ENCODE data around the gene JUP. TPM values are rescaled to one million over a fixed set of nuclear protein-coding genes. Genes with fewer than 3 reads are reported as not detected.

Gene JUP
- total RNA-seq, 2 donors from 2014 or later: 317 to 353 TPM

DNA sequence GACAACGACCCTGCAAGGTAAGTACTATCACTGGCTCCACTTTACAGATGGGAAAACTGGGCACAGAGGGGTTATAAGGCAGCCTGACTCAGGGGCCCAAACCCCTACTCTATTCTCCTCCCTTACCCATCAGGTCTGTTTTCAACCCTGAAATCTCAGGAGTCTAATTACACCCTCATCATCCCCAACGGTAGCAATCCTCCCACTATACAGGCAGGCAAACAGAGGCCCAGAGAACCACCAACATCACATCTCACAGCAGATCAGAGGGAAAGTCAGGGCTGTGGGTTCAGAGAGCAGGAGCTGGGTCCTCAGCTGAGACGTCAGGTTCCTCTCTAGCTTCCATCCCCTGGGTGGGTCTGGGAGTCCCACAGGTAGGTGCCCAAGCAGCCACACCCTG lies 16.5 kb downstream of the JUP start:
- Histone ChIP-seq H3K36me3 (peaks cover 19% of the 10 kb centered on the region), H3K4me3 (no peak overlapping the region), H3K27ac (no peak overlapping the region), H3K27me3 (no peaks in the 10 kb centered on the region), H3K9me3 (no peaks in the 10 kb centered on the region), H3K9ac (ENCODE audit: low read depth in 2 of 2, low read length in 2 of 2) (no peak overlapping the region), H3K4me1 (peaks cover 34% of the 10 kb centered on the region)
- intact Hi-C loops (cut with DNase I): no loop called here
- no peak for DNase-seq
- TF ChIP-seq, protein P1, sequence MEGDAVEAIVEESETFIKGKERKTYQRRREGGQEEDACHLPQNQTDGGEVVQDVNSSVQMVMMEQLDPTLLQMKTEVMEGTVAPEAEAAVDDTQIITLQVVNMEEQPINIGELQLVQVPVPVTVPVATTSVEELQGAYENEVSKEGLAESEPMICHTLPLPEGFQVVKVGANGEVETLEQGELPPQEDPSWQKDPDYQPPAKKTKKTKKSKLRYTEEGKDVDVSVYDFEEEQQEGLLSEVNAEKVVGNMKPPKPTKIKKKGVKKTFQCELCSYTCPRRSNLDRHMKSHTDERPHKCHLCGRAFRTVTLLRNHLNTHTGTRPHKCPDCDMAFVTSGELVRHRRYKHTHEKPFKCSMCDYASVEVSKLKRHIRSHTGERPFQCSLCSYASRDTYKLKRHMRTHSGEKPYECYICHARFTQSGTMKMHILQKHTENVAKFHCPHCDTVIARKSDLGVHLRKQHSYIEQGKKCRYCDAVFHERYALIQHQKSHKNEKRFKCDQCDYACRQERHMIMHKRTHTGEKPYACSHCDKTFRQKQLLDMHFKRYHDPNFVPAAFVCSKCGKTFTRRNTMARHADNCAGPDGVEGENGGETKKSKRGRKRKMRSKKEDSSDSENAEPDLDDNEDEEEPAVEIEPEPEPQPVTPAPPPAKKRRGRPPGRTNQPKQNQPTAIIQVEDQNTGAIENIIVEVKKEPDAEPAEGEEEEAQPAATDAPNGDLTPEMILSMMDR (IDR thresholded peaks at IDR 0.05): no peak

DNA sequence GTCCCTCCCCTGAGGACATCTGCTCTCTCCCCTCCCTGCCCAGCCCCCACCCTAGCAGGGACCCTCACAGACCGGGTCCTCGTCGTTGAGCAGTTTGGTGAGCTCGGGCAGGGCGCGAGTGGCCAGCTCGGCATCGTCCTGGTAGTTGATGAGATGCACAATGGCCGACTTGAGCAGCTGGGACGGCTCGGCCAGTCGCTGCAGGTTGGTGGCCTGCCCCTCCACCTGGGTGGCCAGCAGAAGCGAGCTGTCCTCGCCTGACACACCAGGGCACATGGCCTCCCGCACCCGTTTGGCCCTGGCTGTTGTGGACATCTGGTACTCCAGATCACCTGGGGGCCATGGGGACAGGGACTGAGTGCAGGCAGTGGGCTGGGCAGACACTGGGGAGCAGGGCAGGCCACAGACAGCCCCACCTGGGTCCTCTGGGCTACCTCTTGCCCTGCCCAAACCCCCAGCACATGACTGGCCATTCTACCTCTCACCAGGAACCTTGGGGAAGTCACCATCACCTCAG lies 17.1 kb downstream of the JUP start:
- DNase-seq: no peak
- Histone ChIP-seq H3K4me3 (no peak overlapping the region), H3K27me3 (no peaks in the 10 kb centered on the region), H3K9me3 (no peaks in the 10 kb centered on the region), H3K4me1 (peaks cover 28% of the 10 kb centered on the region), H3K27ac (no peak overlapping the region), H3K9ac (ENCODE audit: low read depth in 2 of 2, low read length in 2 of 2) (no peak overlapping the region), H3K36me3 (peaks cover 19% of the 10 kb centered on the region)
- TF ChIP-seq, protein P1 (IDR thresholded peaks at IDR 0.05): no peak
- intact Hi-C loops (cut with DNase I): no loop called here

DNA sequence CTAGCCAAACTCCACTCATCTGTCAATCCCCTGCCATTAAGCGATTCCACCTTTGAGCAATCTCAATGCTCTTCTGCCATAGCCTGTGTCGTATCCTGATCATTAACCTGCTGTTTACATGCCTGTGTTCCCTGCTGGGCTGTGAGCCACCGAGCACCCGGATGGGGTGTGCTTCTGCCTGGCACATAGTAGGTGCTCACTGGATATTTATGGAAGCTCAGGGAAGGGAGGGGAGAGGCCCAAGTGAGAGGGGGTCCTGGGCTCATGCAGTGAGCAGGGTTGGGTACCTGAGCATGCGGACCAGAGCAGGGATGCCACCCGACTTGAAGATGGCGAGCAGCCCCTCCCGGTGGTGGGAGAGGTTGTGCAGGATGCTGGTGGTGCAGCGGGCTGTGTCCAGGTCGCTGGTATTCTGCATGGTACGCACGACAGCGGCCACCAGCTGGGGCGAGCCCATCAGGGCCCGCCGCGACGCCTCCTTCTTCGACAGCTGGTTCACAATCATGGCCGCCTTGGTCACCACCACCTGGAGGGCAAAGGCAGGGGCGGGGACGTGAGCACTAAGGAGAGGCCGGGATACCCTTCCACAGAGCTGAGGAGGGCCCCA lies 17.7 kb downstream of the JUP start:
- Histone ChIP-seq H3K4me1 (peaks cover 22% of the 10 kb centered on the region), H3K36me3 (peaks cover 19% of the 10 kb centered on the region), H3K9ac (ENCODE audit: low read depth in 2 of 2, low read length in 2 of 2) (no peak overlapping the region), H3K27ac (no peak overlapping the region), H3K27me3 (no peaks in the 10 kb centered on the region), H3K9me3 (no peaks in the 10 kb centered on the region), H3K4me3 (no peak overlapping the region)
- DNase-seq: no peak
- TF ChIP-seq, protein P1 (IDR thresholded peaks at IDR 0.05): no peak
- intact Hi-C loops (cut with DNase I): no loop called here

DNA sequence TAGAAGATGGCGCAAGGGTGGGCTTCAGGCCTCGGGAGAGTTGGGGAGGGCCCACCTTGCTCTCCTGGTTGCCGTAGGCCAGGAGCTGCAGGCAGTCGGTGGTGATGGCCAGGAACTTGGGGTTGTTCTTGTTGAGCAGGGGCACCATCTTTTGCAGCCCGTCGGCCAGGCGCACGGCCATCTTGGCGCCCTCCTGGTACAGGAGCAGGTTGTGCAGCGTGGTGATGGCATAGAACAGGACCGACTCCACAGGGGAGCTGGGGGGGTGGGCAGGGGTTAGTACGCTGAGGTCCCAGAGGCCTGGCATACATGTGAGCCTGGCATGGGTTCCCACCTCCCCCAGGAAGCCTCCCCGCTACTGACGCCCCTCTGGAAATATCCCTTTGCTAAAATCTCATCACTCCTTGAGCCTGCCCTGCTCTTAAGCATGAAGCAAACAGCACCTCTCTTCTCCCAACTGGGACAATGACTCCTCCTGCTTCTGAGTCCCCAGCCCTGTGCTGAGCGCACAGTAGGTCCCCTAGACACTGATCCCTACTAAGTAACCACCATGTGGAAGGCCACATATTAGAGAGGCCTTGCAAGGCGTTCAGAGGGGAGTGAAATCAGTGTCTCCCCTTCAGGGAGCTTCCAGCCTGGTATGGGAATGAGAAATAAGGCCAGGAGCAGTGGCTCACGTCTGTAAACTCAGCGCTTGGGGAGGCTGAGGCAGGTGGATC lies 19.0 kb downstream of the JUP start:
- DNase-seq: no peak
- Histone ChIP-seq H3K27me3 (no peaks in the 10 kb centered on the region), H3K27ac (no peak overlapping the region), H3K4me3 (no peak overlapping the region), H3K4me1 (peaks cover 12% of the 10 kb centered on the region), H3K9ac (ENCODE audit: low read depth in 2 of 2, low read length in 2 of 2) (no peak overlapping the region), H3K9me3 (no peaks in the 10 kb centered on the region), H3K36me3 (peaks cover 25% of the 10 kb centered on the region)
- TF ChIP-seq, protein P1 (IDR thresholded peaks at IDR 0.05): no peak
- intact Hi-C loops (cut with DNase I): no loop called here

DNA sequence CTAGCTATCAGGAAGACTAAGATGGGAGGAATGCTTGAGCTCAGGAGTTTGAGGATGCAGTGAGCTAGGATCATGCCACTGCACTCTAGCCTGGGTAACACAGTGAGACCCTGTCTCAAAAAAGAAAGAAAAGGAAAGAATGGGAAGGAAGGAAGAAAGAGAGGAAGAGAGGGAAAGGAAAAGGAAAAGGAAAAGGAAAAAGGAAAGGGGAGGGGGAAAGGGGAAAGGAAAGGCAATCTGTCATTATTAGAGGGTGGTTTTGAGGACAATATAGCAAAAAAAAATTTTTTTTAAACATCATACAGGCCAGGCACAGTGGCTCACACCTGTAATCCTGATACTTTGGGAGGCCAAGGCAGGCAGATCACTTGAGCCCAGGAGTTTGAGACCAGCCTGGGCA lies 20.4 kb downstream of the JUP start:
- H3K4me3 ChIP-seq: no peak overlapping the region
- H3K27ac ChIP-seq: no peak overlapping the region
- DNase-seq: no peak
- intact Hi-C loops (cut with DNase I): no loop called here
- H3K27me3 ChIP-seq: no peaks in the 10 kb centered on the region
- no peak overlapping the region for H3K9ac ChIP-seq (ENCODE audit: low read depth in 2 of 2, low read length in 2 of 2)
- H3K4me1 ChIP-seq: no peaks in the 10 kb centered on the region
- TF ChIP-seq, protein P1 (IDR thresholded peaks at IDR 0.05): no peak
- peaks cover 22% of the 10 kb centered on the region for H3K36me3 ChIP-seq
- H3K9me3 ChIP-seq: no peaks in the 10 kb centered on the region

Measured in colonic mucosa (tissue), 4 donors.